H1 (cell line): Measurements from ENCODE around the gene UGT1A10. TPM values are rescaled to one million over a fixed set of nuclear protein-coding genes. Genes with fewer than 3 reads are reported as not detected.

Experiments
- FOSL1 ChIP-seq: IDR thresholded peaks from 2 replicates; pipeline ENCODE4 v1.6.1; 2011; ENCODE audit warnings: mild to moderate bottlenecking, low read depth, low read length, moderate library complexity; ENCODE audit not compliant: insufficient read depth
- KDM4A ChIP-seq: IDR thresholded peaks from one replicate; pipeline ENCODE4 v1.7.1; 2012; ENCODE audit warnings: low read depth, mild to moderate bottlenecking, moderate library complexity, low read length, inconsistent platforms; ENCODE audit not compliant: severe bottlenecking
- NANOG ChIP-seq: IDR thresholded peaks from 2 replicates; pipeline ENCODE4 v1.6.1; 2011; ENCODE audit warnings: low read length, low read depth, mild to moderate bottlenecking, inconsistent platforms; ENCODE audit not compliant: insufficient read depth, poor library complexity, severe bottlenecking
- polyA plus RNA-seq, 7 experiments: library from polyadenylated mRNA; depleted of rRNA in 3 of 7; stranded (reverse) in 5 of 7; unstranded in 2 of 7; fragments of >200 nt in 5 of 7; fragments of 200-250 nt in 2 of 7; gene quantifications; 1 replicate in 5 of 7; 2 replicates in 1 of 7; 4 replicates in 1 of 7; pipeline versions ENCODE4 v1.2.1 to v1.2.3, GENCODE V29; 2011 to 2013; ENCODE audit warnings: missing spikeins in 2 of 7, mixed read lengths in 2 of 7
- total RNA-seq: library from RNA; stranded (reverse); fragmentation: NEBNext Ultra II Directional; extraction: Animal tissue kit (Norgen Biotek cat#: 25700); gene quantifications from 2 replicates; pipeline ENCODE4 v1.2.1, GENCODE V29; 2021
- TF ChIP-seq, protein P1 (sequence below): fragments of 300-600 bp; sonication (generic); IDR thresholded peaks from 2 replicates; pipeline ENCODE4 v1.7.1; 2012; ENCODE audit warnings: low read length, moderate library complexity, mild to moderate bottlenecking, inconsistent platforms; ENCODE audit not compliant: insufficient replicate concordance
- TF ChIP-seq, protein P2 (sequence below): IDR thresholded peaks from 2 replicates; pipeline ENCODE4 v1.6.1; 2011; ENCODE audit warnings: low read depth, mild to moderate bottlenecking, low read length; ENCODE audit not compliant: insufficient read depth
- TF ChIP-seq, protein P3 (sequence below): IDR thresholded peaks from 2 replicates; pipeline ENCODE4 v1.6.1; 2011; ENCODE audit warnings: low read length, improper control_type of control experiment

Gene UGT1A10
- total and polyA plus RNA-seq, 2 of the 8 experiments (the other 6 are each of a cell fraction or from before 2014, with no cell fraction given): not detected

DNA sequence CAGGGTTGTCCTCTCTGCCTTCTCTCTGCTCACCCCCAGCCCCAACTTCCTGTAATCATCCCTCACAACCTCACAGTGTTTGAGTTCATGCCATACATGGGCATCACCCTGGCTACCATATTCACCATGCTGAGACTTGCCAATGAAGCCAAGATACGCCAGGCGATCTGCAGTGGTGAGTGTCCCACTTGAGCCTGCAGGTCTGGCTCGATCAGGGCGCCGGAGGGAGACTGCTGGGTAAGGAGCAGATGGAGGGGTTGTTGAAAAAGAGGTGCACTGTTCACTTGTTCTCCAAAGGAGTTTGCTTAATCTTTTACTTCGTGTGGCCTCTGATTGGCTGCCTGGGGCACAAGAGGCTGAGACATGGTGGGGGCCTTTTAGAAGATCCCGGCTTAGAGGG, 156.5 kb downstream of the UGT1A10 start (continued):
- TF ChIP-seq, protein P1, sequence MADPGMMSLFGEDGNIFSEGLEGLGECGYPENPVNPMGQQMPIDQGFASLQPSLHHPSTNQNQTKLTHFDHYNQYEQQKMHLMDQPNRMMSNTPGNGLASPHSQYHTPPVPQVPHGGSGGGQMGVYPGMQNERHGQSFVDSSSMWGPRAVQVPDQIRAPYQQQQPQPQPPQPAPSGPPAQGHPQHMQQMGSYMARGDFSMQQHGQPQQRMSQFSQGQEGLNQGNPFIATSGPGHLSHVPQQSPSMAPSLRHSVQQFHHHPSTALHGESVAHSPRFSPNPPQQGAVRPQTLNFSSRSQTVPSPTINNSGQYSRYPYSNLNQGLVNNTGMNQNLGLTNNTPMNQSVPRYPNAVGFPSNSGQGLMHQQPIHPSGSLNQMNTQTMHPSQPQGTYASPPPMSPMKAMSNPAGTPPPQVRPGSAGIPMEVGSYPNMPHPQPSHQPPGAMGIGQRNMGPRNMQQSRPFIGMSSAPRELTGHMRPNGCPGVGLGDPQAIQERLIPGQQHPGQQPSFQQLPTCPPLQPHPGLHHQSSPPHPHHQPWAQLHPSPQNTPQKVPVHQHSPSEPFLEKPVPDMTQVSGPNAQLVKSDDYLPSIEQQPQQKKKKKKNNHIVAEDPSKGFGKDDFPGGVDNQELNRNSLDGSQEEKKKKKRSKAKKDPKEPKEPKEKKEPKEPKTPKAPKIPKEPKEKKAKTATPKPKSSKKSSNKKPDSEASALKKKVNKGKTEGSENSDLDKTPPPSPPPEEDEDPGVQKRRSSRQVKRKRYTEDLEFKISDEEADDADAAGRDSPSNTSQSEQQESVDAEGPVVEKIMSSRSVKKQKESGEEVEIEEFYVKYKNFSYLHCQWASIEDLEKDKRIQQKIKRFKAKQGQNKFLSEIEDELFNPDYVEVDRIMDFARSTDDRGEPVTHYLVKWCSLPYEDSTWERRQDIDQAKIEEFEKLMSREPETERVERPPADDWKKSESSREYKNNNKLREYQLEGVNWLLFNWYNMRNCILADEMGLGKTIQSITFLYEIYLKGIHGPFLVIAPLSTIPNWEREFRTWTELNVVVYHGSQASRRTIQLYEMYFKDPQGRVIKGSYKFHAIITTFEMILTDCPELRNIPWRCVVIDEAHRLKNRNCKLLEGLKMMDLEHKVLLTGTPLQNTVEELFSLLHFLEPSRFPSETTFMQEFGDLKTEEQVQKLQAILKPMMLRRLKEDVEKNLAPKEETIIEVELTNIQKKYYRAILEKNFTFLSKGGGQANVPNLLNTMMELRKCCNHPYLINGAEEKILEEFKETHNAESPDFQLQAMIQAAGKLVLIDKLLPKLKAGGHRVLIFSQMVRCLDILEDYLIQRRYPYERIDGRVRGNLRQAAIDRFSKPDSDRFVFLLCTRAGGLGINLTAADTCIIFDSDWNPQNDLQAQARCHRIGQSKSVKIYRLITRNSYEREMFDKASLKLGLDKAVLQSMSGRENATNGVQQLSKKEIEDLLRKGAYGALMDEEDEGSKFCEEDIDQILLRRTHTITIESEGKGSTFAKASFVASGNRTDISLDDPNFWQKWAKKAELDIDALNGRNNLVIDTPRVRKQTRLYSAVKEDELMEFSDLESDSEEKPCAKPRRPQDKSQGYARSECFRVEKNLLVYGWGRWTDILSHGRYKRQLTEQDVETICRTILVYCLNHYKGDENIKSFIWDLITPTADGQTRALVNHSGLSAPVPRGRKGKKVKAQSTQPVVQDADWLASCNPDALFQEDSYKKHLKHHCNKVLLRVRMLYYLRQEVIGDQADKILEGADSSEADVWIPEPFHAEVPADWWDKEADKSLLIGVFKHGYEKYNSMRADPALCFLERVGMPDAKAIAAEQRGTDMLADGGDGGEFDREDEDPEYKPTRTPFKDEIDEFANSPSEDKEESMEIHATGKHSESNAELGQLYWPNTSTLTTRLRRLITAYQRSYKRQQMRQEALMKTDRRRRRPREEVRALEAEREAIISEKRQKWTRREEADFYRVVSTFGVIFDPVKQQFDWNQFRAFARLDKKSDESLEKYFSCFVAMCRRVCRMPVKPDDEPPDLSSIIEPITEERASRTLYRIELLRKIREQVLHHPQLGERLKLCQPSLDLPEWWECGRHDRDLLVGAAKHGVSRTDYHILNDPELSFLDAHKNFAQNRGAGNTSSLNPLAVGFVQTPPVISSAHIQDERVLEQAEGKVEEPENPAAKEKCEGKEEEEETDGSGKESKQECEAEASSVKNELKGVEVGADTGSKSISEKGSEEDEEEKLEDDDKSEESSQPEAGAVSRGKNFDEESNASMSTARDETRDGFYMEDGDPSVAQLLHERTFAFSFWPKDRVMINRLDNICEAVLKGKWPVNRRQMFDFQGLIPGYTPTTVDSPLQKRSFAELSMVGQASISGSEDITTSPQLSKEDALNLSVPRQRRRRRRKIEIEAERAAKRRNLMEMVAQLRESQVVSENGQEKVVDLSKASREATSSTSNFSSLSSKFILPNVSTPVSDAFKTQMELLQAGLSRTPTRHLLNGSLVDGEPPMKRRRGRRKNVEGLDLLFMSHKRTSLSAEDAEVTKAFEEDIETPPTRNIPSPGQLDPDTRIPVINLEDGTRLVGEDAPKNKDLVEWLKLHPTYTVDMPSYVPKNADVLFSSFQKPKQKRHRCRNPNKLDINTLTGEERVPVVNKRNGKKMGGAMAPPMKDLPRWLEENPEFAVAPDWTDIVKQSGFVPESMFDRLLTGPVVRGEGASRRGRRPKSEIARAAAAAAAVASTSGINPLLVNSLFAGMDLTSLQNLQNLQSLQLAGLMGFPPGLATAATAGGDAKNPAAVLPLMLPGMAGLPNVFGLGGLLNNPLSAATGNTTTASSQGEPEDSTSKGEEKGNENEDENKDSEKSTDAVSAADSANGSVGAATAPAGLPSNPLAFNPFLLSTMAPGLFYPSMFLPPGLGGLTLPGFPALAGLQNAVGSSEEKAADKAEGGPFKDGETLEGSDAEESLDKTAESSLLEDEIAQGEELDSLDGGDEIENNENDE: no peak
- TF ChIP-seq FOSL1 (no peak), KDM4A (no peak), NANOG (no peak)
- TF ChIP-seq, protein P2, sequence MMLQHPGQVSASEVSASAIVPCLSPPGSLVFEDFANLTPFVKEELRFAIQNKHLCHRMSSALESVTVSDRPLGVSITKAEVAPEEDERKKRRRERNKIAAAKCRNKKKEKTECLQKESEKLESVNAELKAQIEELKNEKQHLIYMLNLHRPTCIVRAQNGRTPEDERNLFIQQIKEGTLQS: no peak
- TF ChIP-seq, protein P3, sequence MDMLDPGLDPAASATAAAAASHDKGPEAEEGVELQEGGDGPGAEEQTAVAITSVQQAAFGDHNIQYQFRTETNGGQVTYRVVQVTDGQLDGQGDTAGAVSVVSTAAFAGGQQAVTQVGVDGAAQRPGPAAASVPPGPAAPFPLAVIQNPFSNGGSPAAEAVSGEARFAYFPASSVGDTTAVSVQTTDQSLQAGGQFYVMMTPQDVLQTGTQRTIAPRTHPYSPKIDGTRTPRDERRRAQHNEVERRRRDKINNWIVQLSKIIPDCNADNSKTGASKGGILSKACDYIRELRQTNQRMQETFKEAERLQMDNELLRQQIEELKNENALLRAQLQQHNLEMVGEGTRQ: no peak
